Measurements from ENCODE around the gene CLCA4.
A peak's percentile ranks its signal among the peaks of the same experiment; 100 is the strongest.
"Not testable (repeated sequence)": the region's sequence is repeated elsewhere in the genome, so short reads cannot be mapped to it uniquely, and the experiment has no call there.

CLCA4 gene, protein sequence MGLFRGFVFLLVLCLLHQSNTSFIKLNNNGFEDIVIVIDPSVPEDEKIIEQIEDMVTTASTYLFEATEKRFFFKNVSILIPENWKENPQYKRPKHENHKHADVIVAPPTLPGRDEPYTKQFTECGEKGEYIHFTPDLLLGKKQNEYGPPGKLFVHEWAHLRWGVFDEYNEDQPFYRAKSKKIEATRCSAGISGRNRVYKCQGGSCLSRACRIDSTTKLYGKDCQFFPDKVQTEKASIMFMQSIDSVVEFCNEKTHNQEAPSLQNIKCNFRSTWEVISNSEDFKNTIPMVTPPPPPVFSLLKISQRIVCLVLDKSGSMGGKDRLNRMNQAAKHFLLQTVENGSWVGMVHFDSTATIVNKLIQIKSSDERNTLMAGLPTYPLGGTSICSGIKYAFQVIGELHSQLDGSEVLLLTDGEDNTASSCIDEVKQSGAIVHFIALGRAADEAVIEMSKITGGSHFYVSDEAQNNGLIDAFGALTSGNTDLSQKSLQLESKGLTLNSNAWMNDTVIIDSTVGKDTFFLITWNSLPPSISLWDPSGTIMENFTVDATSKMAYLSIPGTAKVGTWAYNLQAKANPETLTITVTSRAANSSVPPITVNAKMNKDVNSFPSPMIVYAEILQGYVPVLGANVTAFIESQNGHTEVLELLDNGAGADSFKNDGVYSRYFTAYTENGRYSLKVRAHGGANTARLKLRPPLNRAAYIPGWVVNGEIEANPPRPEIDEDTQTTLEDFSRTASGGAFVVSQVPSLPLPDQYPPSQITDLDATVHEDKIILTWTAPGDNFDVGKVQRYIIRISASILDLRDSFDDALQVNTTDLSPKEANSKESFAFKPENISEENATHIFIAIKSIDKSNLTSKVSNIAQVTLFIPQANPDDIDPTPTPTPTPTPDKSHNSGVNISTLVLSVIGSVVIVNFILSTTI

DNA sequence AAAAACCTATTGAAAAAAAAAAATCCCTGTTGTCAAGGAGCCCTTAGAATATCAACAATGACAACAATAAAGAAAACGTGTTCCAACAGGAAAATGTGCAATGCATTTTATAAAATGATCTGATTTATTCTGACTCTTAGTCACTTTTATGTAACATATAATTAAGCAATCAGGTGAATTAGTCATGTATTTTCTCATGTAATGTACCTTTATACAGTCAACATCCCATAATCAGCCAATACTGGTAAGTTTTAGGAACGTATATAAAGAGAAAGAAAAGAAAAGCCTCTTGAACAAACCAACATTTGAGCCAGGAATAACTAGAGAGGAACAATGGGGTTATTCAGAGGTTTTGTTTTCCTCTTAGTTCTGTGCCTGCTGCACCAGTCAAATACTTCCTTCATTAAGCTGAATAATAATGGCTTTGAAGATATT lies at the start of gene CLCA4:
Gene CLCA4 (plus strand): TSS at position 292 of the 435 bp plus-strand sequence. CDS start 42 bp downstream, at position 334.
- TF ChIP-seq, protein P1, sequence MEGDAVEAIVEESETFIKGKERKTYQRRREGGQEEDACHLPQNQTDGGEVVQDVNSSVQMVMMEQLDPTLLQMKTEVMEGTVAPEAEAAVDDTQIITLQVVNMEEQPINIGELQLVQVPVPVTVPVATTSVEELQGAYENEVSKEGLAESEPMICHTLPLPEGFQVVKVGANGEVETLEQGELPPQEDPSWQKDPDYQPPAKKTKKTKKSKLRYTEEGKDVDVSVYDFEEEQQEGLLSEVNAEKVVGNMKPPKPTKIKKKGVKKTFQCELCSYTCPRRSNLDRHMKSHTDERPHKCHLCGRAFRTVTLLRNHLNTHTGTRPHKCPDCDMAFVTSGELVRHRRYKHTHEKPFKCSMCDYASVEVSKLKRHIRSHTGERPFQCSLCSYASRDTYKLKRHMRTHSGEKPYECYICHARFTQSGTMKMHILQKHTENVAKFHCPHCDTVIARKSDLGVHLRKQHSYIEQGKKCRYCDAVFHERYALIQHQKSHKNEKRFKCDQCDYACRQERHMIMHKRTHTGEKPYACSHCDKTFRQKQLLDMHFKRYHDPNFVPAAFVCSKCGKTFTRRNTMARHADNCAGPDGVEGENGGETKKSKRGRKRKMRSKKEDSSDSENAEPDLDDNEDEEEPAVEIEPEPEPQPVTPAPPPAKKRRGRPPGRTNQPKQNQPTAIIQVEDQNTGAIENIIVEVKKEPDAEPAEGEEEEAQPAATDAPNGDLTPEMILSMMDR (IDR thresholded peaks at IDR 0.05; ENCODE audit: insufficient read depth, missing control alignments), result no peak
- DNase-seq (ENCODE audit: insufficient read length, low spot score), result no peak
- no peak for FAIRE-seq

DNA sequence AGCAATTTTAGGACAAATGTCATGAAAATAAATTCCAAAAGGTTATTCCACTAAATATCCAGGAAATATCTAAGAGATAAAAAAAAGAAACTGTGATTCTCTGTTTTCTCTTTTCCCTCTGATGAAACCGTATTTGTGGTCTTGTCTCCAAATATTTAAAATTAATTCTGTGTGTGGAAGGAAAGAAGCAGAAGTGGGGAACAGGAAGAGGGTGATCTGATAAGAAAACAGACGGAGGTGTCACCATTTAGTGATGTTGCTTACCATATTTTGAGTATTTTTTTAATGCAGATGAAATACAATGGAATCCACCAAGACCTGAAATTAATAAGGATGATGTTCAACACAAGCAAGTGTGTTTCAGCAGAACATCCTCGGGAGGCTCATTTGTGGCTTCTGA lies 48.6 kb upstream of the CLCA4 start:
- FAIRE-seq (no peak), DNase-seq (ENCODE audit: insufficient read length, low spot score) (no peak)
- TF ChIP-seq, protein P1 (IDR thresholded peaks at IDR 0.05; ENCODE audit: insufficient read depth, missing control alignments), result no peak

DNA sequence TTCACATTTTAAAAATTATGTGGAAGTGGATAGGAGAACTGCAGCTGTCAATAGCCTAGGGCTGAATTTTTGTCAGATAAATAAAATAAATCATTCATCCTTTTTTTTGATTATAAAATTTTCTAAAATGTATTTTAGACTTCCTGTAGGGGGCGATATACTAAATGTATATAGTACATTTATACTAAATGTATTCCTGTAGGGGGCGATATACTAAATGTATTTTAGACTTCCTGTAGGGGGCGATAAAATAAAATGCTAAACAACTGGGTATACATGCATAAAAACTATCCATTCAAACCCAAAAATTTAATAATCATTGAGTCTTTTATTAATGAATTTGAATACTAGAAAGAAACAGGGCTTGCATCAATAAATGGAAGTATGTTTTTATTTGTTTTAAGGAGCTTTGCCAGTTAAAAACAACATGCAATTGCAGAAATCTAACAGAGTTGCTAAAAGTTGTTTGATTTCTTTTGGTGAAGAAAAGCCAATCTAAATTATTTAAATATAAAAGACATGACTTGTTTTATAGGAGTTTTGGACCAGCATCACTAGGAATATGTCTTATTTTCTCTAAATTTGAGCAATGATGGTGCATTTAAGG lies 46.8 kb upstream of the CLCA4 start:
- TF ChIP-seq, protein P1 (IDR thresholded peaks at IDR 0.05; ENCODE audit: insufficient read depth, missing control alignments), result peak; percentile 97
- DNase-seq (ENCODE audit: insufficient read length, low spot score), result no peak
- no peak for FAIRE-seq

DNA sequence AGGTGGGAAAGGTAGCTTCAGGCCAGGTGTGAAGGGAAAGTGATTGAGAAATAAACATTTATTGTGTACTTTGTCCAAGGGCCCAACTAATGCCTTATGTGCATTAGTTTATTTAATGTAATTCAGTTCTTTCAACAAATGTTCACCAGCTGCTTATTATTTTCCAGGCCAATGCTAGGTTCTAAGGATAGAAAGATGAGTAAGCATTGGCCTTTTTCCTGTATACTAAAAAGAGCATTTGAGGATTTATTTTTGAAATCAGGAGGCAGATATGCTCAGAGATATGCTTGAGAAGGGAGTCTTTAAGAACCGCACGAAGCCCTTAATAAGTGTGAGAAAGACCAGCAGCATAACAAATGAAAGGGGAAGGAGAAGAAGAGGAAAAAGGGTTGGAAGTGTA lies 46.2 kb upstream of the CLCA4 start:
- FAIRE-seq (no peak), DNase-seq (ENCODE audit: insufficient read length, low spot score) (no peak)
- TF ChIP-seq, protein P1 (IDR thresholded peaks at IDR 0.05; ENCODE audit: insufficient read depth, missing control alignments), result no peak

DNA sequence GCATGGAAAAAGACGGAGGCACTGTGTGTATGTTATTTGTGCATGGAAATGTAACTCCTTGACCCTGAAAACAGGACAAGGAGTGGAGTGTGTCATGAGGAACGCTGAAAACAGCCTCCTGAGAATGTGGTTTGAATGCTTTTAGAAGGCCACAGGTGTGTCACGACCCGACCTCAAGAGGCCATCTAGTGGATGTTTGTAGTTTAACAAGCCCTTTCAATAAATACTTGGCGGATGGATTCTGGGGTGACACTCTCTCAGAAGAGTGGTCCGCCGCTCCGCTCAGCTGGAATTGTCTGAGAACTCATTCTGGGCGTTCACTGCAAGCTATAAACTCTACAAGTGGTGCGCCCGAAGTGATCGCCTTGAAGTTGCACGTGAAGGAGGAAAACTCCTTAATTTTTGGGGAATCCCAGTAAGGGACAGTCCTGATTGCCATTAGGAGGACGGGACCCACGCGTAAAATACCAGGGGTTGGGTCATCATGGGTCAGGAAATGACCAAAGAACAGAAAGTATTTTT lies 44.7 kb upstream of the CLCA4 start:
- TF ChIP-seq, protein P1 (IDR thresholded peaks at IDR 0.05; ENCODE audit: insufficient read depth, missing control alignments), result peak; percentile 30
- peak; percentile 69 for FAIRE-seq
- not testable (repeated sequence) for DNase-seq (ENCODE audit: insufficient read length, low spot score)

DNA sequence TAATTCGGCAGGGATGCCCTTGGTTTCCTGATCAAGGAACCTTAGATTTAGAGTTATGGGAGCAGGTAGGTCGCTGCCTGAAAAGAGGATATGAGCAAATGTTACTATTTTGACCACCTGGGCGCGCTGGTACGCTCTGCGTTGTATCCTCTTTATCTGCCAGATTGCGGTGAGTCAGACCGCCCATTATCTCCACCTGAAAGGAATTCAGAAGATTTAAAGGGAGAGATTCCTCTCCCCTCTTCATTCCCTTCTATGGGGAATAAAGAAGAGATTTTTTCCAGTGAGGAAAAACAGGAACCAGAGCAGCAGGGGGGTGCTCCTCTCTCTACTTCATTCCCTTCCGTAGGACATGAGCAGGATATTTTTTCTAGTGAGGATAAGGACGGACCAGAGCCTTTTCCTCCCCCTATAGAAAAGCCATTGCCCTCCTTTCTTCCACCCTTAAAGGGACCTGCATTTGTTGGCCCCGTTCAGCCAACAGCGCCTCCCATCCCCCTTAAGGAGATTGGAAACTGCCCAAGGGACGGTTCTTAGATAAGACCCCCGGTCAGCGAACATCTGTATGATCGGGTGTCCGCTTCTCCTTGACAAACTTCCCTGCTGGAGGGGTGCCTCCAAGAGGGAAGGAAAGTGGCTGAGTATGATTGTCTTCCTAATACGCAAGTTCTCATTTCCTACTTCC lies 44.0 kb upstream of the CLCA4 start:
- FAIRE-seq, result no peak
- TF ChIP-seq, protein P1 (IDR thresholded peaks at IDR 0.05; ENCODE audit: insufficient read depth, missing control alignments), result no peak

More for the DNA sequence above, 44.0 kb upstream of the CLCA4 start:
- no peak for DNase-seq (ENCODE audit: insufficient read length, low spot score)

Measured in D721Med (cell line).